HG02759 (cell line): ENCODE data around the gene PTTG1IP.

Experiments used
- ATAC-seq: cut with Tn5 transposase; IDR thresholded peaks from one replicate; pipeline ENCODE4 v1.9.1; 2021; ENCODE audit warnings: mild to moderate bottlenecking, moderate library complexity; ENCODE audit not compliant: unreplicated experiment

PTTG1IP gene

GRCh38 chr21:44866780-44867179 is 6.7 kb downstream of the PTTG1IP start:
- no peak for ATAC-seq

GRCh38 chr21:44865561-44866280 is 7.8 kb downstream of the PTTG1IP start:
- no peak for ATAC-seq

- ATAC-seq: no peak
Measured at GRCh38 chr21:44862869-44863685, 10.4 kb downstream of the PTTG1IP start.

- no peak for ATAC-seq
Measured at GRCh38 chr21:44858791-44859190, 14.7 kb downstream of the PTTG1IP start.

GRCh38 chr21:44858291-44858690 is 15.2 kb downstream of the PTTG1IP start:
- ATAC-seq: no peak

GRCh38 chr21:44857127-44857892 is 16.2 kb downstream of the PTTG1IP start:
- no peak for ATAC-seq

- no peak for ATAC-seq
Measured at GRCh38 chr21:44856131-44856530, 17.4 kb downstream of the PTTG1IP start.

GRCh38 chr21:44855572-44855971 is 17.9 kb downstream of the PTTG1IP start:
- no peak for ATAC-seq

- no peak for ATAC-seq
Measured at GRCh38 chr21:44854664-44855446, 18.6 kb downstream of the PTTG1IP start.

GRCh38 chr21:44854391-44854663 is 19.2 kb downstream of the PTTG1IP start:
- ATAC-seq: no peak

GRCh38 chr21:44853601-44854390 is 19.7 kb downstream of the PTTG1IP start:
- no peak for ATAC-seq

GRCh38 chr21:44850905-44851657 is 22.4 kb downstream of the PTTG1IP start:
- ATAC-seq: no peak

GRCh38 chr21:44850208-44850800 is 23.2 kb downstream of the PTTG1IP start:
- ATAC-seq: no peak

GRCh38 chr21:44849616-44850130 is 23.8 kb downstream of the PTTG1IP start:
- no peak for ATAC-seq

- no peak for ATAC-seq
Measured at GRCh38 chr21:44848821-44849521, 24.5 kb downstream of the PTTG1IP start.

GRCh38 chr21:44847261-44848056 is 26.0 kb downstream of the PTTG1IP start:
- no peak for ATAC-seq

- no peak for ATAC-seq
Measured at GRCh38 chr21:44846485-44847260, 26.8 kb downstream of the PTTG1IP start.
